H1 (cell line): ENCODE measurements around the gene PARD3. TPM values are rescaled to one million over a fixed set of nuclear protein-coding genes. Genes with fewer than 3 reads are reported as not detected.

ENCODE experiments used
- CTCF ChIA-PET: fragments of 300-600 bp; sonication (Branson Sonifier 250); formaldehyde crosslinking; loops from one replicate; lab custom pipeline; 2021; ENCODE audit not compliant: partially characterized antibody; lab: Charles Lee
- POLR2A ChIA-PET: fragments of 300-600 bp; sonication (Branson Sonifier 250); formaldehyde crosslinking; loops from one replicate; lab custom pipeline; 2021; ENCODE audit warnings: inconsistent platforms; ENCODE audit not compliant: partially characterized antibody; lab: Charles Lee
- DNase-seq, 2 experiments: peaks; one replicate each; pipeline versions ENCODE4 v3.0.0 to v3.0.0-alpha.2; 2010 to 2022; ENCODE audit warnings: low spot score in 2 of 2, low read depth in 1 of 2, mixed read lengths in 1 of 2
- FAIRE-seq: peaks from 2 replicates; lab custom pipeline; 2011; peaks lifted over from hg19 to GRCh38; lab: Jason Lieb, UNC
- H2AFZ ChIP-seq: 2 replicates; pipeline ENCODE4 v1.8.1; 2012; ENCODE audit warnings: low read length, inconsistent platforms
- H2AK5ac ChIP-seq: 2 replicates; pipeline ENCODE4 v1.6.1; 2013; ENCODE audit warnings: low read depth, low read length
- H2BK120ac ChIP-seq: replicated peaks from 2 replicates; pipeline ENCODE3; 2013; ENCODE audit warnings: low read depth, low read length, inconsistent platforms
- H2BK12ac ChIP-seq: 2 replicates; pipeline ENCODE4 v1.6.1; 2013; ENCODE audit warnings: low read depth, low read length
- H2BK15ac ChIP-seq: 2 replicates; pipeline ENCODE4 v1.6.1; 2013; ENCODE audit warnings: low read length
- H2BK20ac ChIP-seq: 2 replicates; pipeline ENCODE4 v1.6.1; 2013; ENCODE audit warnings: low read length
- H2BK5ac ChIP-seq: 2 replicates; pipeline ENCODE4 v1.6.1; 2013; ENCODE audit warnings: low read depth, low read length
- H3K14ac ChIP-seq: 2 replicates; pipeline ENCODE4 v1.6.1; 2013; ENCODE audit warnings: inconsistent platforms; ENCODE audit not compliant: insufficient read length
- H3K18ac ChIP-seq: 2 replicates; pipeline ENCODE4 v1.6.1; 2013; ENCODE audit warnings: low read length; ENCODE audit errors: extremely low read depth
- H3K23ac ChIP-seq: 2 replicates; pipeline ENCODE4 v1.6.1; 2013; ENCODE audit warnings: inconsistent platforms; ENCODE audit not compliant: insufficient read length
- H3K23me2 ChIP-seq: 2 replicates; pipeline ENCODE4 v1.6.1; 2013; ENCODE audit warnings: low read depth, low read length
- H3K27ac ChIP-seq: 2 replicates; pipeline ENCODE4 v1.6.1; 2011; ENCODE audit warnings: low read depth, low read length, inconsistent platforms
- H3K27me3 ChIP-seq, 4 experiments: replicated peaks in 1 of 4; 1 replicate in 1 of 4; 2 replicates in 3 of 4; pipeline versions ENCODE4 v1.6.1 to v1.8.1; 2011 to 2013; ENCODE audit warnings: low read length in 3 of 4, mild to moderate bottlenecking in 3 of 4, inconsistent platforms in 2 of 4, mixed read lengths in 2 of 4, moderate library complexity in 1 of 4; ENCODE audit not compliant: control insufficient read depth in 3 of 4, insufficient read depth in 3 of 4; ENCODE audit errors: extremely low read depth in 1 of 4
- H3K36me3 ChIP-seq, 4 experiments: 2 replicates each; pipeline versions ENCODE4 v1.6.1 to v1.8.1; 2011 to 2013; ENCODE audit warnings: mild to moderate bottlenecking in 4 of 4, low read length in 3 of 4, moderate library complexity in 2 of 4, control low read depth in 1 of 4, inconsistent platforms in 1 of 4; ENCODE audit not compliant: insufficient read depth in 4 of 4, control insufficient read depth in 2 of 4
- H3K4ac ChIP-seq: replicated peaks from 2 replicates; pipeline ENCODE3; 2013; ENCODE audit warnings: low read length, low read depth, mixed read lengths, inconsistent platforms; ENCODE audit not compliant: insufficient read length
- H3K4me1 ChIP-seq, 4 experiments: replicated peaks in 1 of 4; 1 replicate in 1 of 4; 2 replicates in 3 of 4; pipeline versions ENCODE4 v1.6.1 to v1.8.1; 2011 to 2013; ENCODE audit warnings: low read length in 3 of 4, inconsistent platforms in 2 of 4, mixed read lengths in 1 of 4; ENCODE audit not compliant: insufficient read depth in 4 of 4, control insufficient read depth in 3 of 4
- H3K4me2 ChIP-seq, 2 experiments: 2 replicates each; pipeline versions ENCODE4 v1.6.1 to v1.8.1; 2011 to 2013; ENCODE audit warnings: low read depth in 2 of 2, low read length in 2 of 2, control low read depth in 1 of 2, inconsistent platforms in 1 of 2, mild to moderate bottlenecking in 1 of 2; ENCODE audit not compliant: insufficient read depth in 1 of 2
- H3K4me3 ChIP-seq, 4 experiments: fragments of 200-600, 300-600 bp in 1 of 4; sonication (generic), shearing (Covaris generic), sonication (Bioruptor Twin) in 1 of 4; 2 replicates each; pipeline versions ENCODE4 v1.5.1 to v1.8.1; 2011 to 2016; ENCODE audit warnings: low read length in 4 of 4, low read depth in 3 of 4, control low read depth in 2 of 4, inconsistent platforms in 2 of 4, mild to moderate bottlenecking in 2 of 4, mixed read lengths in 1 of 4, moderate library complexity in 1 of 4; ENCODE audit not compliant: insufficient read depth in 2 of 4; ENCODE audit errors: extremely low read depth in 1 of 4
- H3K56ac ChIP-seq: replicated peaks from 2 replicates; pipeline ENCODE3; 2013; ENCODE audit warnings: low read depth, mild to moderate bottlenecking, mixed read lengths, low read length, inconsistent platforms; ENCODE audit not compliant: insufficient read length
- H3K79me1 ChIP-seq: 2 replicates; pipeline ENCODE4 v1.6.1; 2013; ENCODE audit warnings: low read depth, low read length, control low read depth
- H3K79me2 ChIP-seq, 2 experiments: 2 replicates each; pipeline versions ENCODE4 v1.6.1 to v1.8.1; 2012 to 2013; ENCODE audit warnings: low read length in 2 of 2, mild to moderate bottlenecking in 2 of 2, inconsistent platforms in 1 of 2; ENCODE audit not compliant: insufficient read depth in 2 of 2, control insufficient read depth in 1 of 2
- H3K9ac ChIP-seq, 4 experiments: replicated peaks in 1 of 4; 1 replicate in 1 of 4; 2 replicates in 3 of 4; pipeline versions ENCODE4 v1.6.1 to v1.8.1; 2011 to 2013; ENCODE audit warnings: low read depth in 3 of 4, low read length in 3 of 4, control low read depth in 2 of 4, mild to moderate bottlenecking in 2 of 4, moderate library complexity in 2 of 4, inconsistent platforms in 1 of 4; ENCODE audit errors: extremely low read depth in 1 of 4
- H3K9me3 ChIP-seq, 2 experiments: 2 replicates each; pipeline versions ENCODE4 v1.6.1 to v1.8.1; 2012 to 2013; ENCODE audit warnings: mild to moderate bottlenecking in 2 of 2, moderate library complexity in 2 of 2, control low read depth in 1 of 2, inconsistent platforms in 1 of 2, low read depth in 1 of 2, low read length in 1 of 2, mixed read lengths in 1 of 2; ENCODE audit not compliant: insufficient read depth in 2 of 2
- H4K20me1 ChIP-seq, 2 experiments: replicated peaks in 1 of 2; 2 replicates each; pipeline versions ENCODE3 to v1.8.1; 2011 to 2013; ENCODE audit warnings: inconsistent platforms in 2 of 2, low read length in 2 of 2, mild to moderate bottlenecking in 1 of 2; ENCODE audit not compliant: insufficient read depth in 2 of 2, control insufficient read depth in 1 of 2
- H4K5ac ChIP-seq: 2 replicates; pipeline ENCODE4 v1.6.1; 2013; ENCODE audit warnings: low read length, low read depth, mixed read lengths, inconsistent platforms; ENCODE audit not compliant: insufficient read length
- H4K8ac ChIP-seq: 2 replicates; pipeline ENCODE4 v1.8.0; 2013; ENCODE audit warnings: mild to moderate bottlenecking, moderate library complexity, low read length, inconsistent platforms; ENCODE audit not compliant: insufficient read depth; ENCODE audit errors: extremely low read depth
- H4K91ac ChIP-seq: replicated peaks from 2 replicates; pipeline ENCODE3; 2013; ENCODE audit warnings: low read length, mixed read lengths, inconsistent platforms; ENCODE audit not compliant: insufficient read length
- CEBPB ChIP-seq: IDR thresholded peaks from 2 replicates; pipeline ENCODE4 v1.6.1; 2012; ENCODE audit warnings: low read depth, low read length
- CREB1 ChIP-seq: IDR thresholded peaks from 2 replicates; pipeline ENCODE4 v1.6.1; 2012; ENCODE audit warnings: inconsistent platforms
- SIN3A ChIP-seq, 2 experiments: IDR thresholded peaks in 1 of 2; conservative IDR thresholded peaks in 1 of 2; 2 replicates each; pipeline ENCODE4 v1.6.1; 2011 to 2012; ENCODE audit warnings: low read length in 2 of 2, improper control_type of control experiment in 1 of 2, low read depth in 1 of 2, mild to moderate bottlenecking in 1 of 2
- TCF12 ChIP-seq: IDR thresholded peaks from 2 replicates; pipeline ENCODE4 v1.6.1; 2011; ENCODE audit warnings: low read depth, mild to moderate bottlenecking, low read length
- TEAD4 ChIP-seq: IDR thresholded peaks from 2 replicates; pipeline ENCODE4 v1.6.1; 2012; ENCODE audit warnings: low read depth, low read length, inconsistent platforms, mixed read lengths
- WGBS, 2 experiments: shearing (Covaris generic) in 1 of 2; methylation state at CpG; one replicate each; pipeline versions ENCODE4 v1.1.6 to v1.1.7; 2013 to 2015; ENCODE audit warnings: low lambda C conversion rate in 2 of 2, mixed read lengths in 2 of 2, inconsistent platforms in 1 of 2, low coverage in 1 of 2, missing lambda C conversion rate in 1 of 2; ENCODE audit not compliant: insufficient replicate concordance in 2 of 2, insufficient coverage in 1 of 2, insufficient read length in 1 of 2; ENCODE audit errors: extremely low coverage in 1 of 2, missing lambda C conversion rate in 1 of 2; 5-methylcytosine and 5-hydroxymethylcytosine counted together
- polyA plus RNA-seq, 7 experiments: library from polyadenylated mRNA; depleted of rRNA in 3 of 7; stranded (reverse) in 5 of 7; unstranded in 2 of 7; fragments of >200 nt in 5 of 7; fragments of 200-250 nt in 2 of 7; gene quantifications; 1 replicate in 5 of 7; 2 replicates in 1 of 7; 4 replicates in 1 of 7; pipeline versions ENCODE4 v1.2.1 to v1.2.3, GENCODE V29; 2011 to 2013; ENCODE audit warnings: missing spikeins in 2 of 7, mixed read lengths in 2 of 7
- total RNA-seq: library from RNA; stranded (reverse); fragmentation: NEBNext Ultra II Directional; extraction: Animal tissue kit (Norgen Biotek cat#: 25700); gene quantifications from 2 replicates; pipeline ENCODE4 v1.2.1, GENCODE V29; 2021

Gene PARD3
- total and polyA plus RNA-seq, 2 of the 8 experiments (the other 6 are each of a cell fraction or from before 2014, with no cell fraction given), result 19.7 to 49.1 TPM

GRCh38 chr10:34727595-34728033 lies 87.5 kb downstream of the PARD3 start:
- Histone ChIP-seq H2BK120ac (no peak overlapping the region), H3K4me2 (no peak overlapping the region), H3K9me3 (no peaks in the 10 kb centered on the region), H3K18ac (no peak overlapping the region), H3K14ac (no peak overlapping the region), H3K4me1 (no peaks in the 10 kb centered on the region), H3K4me3 (no peak overlapping the region), H3K9ac (no peak overlapping the region), H3K23me2 (peaks cover 3% of the 10 kb centered on the region; the same call in 1 of the 2 replicates), H3K27me3 (no peaks in the 10 kb centered on the region), H2AFZ (no peak overlapping the region), H2BK12ac (no peak overlapping the region), H4K20me1 (peaks cover 0 to 10% of the 10 kb centered on the region in 2 experiments), H4K5ac (no peak overlapping the region), H4K8ac (no peak overlapping the region), H3K56ac (no peak overlapping the region), H2AK5ac (no peak overlapping the region), H3K27ac (no peak overlapping the region), H3K79me1 (peaks cover 13% of the 10 kb centered on the region), H3K4ac (no peak overlapping the region), H3K23ac (no peak overlapping the region), H2BK20ac (no peak overlapping the region), H2BK5ac (no peak overlapping the region; the same call in 1 of the 2 replicates), H4K91ac (no peak overlapping the region), H2BK15ac (no peak overlapping the region), H3K79me2 (peaks cover 9 to 94% of the 10 kb centered on the region in 2 experiments; a peak in 3 of 4 replicates), H3K36me3 (no peaks in the 10 kb centered on the region)
- POLR2A ChIA-PET, result no interaction called here
- TF ChIP-seq TCF12, result no peak
- peak; percentile 77 for TF ChIP-seq CEBPB
- TF ChIP-seq SIN3A (conservative IDR thresholded peaks at IDR 0.05 in 1 of 2, IDR thresholded peaks at IDR 0.05 in 1 of 2; ENCODE audit: low read depth in 1 of 2, low read length in 2 of 2), result 0 out of 4 replicates have a peak, but pooled peaks of 1 of the 2 experiments have one; percentile 28
- peak; percentile 44; the same call in 1 of the 2 replicates for TF ChIP-seq TEAD4
- TF ChIP-seq CREB1, result no peak
- FAIRE-seq (no peak), DNase-seq (no peak)
- 85% methylated on average over 9 of the region's 9 CpGs; no CpG with 5 or more reads in 1 of the 2 experiments for WGBS, 2 experiments
- CTCF ChIA-PET, result interaction anchor here (0.9 to 1.7 kb wide), 3 partner anchors 9 to 46 kb away, joined by 3 to 4 read pairs (median 3); no protein-coding TSS in a partner anchor
